Stimulated activated CD4-positive, alpha-beta T cell treated with anti-CD3 and anti-CD28 coated beads, Interleukin-1b, Interleukin-23, amount 100 ng/mL, for 24 hours (primary cell): Measurements from ENCODE around the gene TPD52L1.

Source experiments
- DNase-seq, 4 experiments: peaks; one replicate each; pipeline ENCODE4 v3.0.0-alpha.2; 2020; ENCODE audit warnings: low read depth in 4 of 4, low spot score in 1 of 4

The TPD52L1 gene

DNA sequence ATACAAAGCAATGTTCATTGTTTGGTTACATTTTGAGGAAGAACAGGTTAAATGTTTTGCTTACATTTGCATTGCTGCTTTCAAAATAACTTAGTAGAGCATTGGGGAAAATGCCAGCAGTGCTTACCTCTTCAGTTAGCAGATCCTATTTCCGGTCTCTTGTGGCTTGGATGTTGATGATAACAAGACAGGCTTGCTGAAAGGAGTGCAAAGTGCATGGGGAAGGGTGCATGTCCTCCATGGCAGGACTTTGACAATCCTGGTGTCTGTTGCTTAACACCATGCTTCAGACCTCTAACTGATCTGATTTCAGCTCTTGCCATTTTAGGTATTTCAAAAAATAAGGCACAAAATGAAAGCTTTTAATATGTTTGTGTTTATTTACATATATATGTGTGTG is 21.1 kb downstream of the TPD52L1 start:
- DNase-seq: no peak

GRCh38 chr6:125175466-125176048 is 22.0 kb downstream of the TPD52L1 start:
- no peak for DNase-seq

GRCh38 chr6:125182237-125183008 is 28.9 kb downstream of the TPD52L1 start:
- DNase-seq: no peak

DNA sequence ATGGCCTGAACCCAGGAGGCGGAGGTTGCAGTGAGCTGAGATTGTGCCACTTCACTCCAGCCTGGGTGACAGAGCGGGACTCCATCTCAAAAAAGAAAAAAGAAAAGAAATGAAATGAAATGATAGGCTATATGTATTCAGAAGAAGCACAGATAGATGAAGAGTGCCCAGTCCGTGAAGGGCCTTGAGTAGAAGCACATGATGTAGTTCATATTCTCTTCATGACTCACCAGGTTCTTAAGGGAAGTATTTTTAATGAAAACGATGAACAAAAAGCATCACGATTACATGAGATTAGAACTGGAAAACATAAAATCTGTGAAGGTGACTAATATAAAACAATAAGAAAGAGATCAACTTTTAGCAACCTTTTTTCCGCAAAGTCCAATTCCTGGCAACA is 29.8 kb downstream of the TPD52L1 start:
- DNase-seq: no peak

DNA sequence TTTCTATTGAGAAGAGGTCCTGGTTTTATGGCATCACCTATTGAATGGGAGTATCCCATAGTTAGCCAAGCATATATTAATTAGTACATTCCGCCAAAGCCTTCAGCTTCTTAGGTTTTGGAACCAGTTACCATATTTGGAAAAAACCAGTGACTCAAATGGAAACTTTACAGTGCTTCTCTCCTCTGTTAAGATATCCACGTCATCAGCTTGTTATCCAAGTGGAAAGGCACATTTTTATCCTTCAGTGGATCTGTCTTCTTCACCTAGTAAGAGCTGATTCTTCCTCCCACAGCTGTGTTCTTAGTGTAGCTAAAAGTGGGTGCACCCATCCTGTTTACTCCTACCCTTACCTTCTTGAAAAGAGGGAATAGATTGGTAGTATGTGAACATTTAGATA is 34.5 kb downstream of the TPD52L1 start:
- no peak for DNase-seq

DNA sequence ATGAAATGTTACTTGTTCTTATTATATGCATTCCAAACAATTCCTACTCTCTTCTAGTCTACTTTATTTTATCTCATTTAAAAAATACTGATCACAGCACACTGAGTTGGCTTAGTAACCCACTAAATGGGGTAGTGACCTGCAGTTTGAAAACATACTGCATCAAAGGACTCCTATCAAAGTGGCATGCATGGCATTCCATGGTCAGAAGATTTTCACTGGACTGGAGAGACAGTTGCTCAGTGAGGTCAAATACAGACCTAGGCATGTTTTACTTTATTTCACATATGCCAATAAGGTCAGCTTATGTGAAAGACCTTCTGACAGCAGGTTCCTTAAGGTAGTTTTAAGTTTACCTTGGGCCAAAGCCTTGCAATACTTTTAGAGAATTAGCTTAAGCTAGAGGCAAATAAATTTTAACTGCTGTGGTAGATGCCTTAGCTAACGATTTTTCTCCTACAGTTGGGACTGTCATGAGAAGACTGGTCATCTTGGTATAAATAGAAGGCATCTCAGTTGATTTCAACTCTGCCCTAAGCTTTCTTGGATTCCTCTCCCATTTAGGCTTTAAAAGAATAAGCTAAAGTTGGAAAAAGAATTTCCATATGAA is 35.1 kb downstream of the TPD52L1 start:
- DNase-seq: no peak

GRCh38 chr6:125189494-125189893 is 35.9 kb downstream of the TPD52L1 start:
- no peak for DNase-seq

- DNase-seq: no peak
Observed at GRCh38 chr6:125190667-125191066, 37.1 kb downstream of the TPD52L1 start.

- DNase-seq: peak; percentile 5 to 54 (median 30)
Observed at GRCh38 chr6:125191916-125192609, 38.5 kb downstream of the TPD52L1 start.

- DNase-seq: no peak
Observed at GRCh38 chr6:125192610-125192930, 39.0 kb downstream of the TPD52L1 start.

- DNase-seq: no peak
Observed at GRCh38 chr6:125193208-125193607, 39.6 kb downstream of the TPD52L1 start.

- no peak for DNase-seq
Observed at GRCh38 chr6:125194941-125195340, 41.4 kb downstream of the TPD52L1 start.

DNA sequence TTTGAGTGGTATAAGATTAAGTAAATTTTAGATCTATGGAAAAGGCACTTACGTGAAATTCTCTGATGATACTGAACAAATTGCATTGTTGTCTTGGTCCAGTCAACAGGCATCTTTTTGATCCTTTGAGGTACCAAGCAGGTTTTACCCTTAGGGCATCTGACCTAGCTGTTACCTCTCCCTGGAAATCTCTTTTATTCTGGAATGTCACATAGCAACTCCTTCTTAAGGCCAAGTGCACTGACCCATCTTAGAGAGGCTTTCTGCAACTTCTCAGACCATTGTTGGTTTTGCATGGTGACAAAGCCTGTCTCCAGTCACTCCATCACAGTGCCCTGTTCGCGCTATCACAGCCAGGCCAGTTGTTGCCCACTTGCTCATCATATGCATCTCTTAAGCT is 42.0 kb downstream of the TPD52L1 start:
- no peak for DNase-seq

DNA sequence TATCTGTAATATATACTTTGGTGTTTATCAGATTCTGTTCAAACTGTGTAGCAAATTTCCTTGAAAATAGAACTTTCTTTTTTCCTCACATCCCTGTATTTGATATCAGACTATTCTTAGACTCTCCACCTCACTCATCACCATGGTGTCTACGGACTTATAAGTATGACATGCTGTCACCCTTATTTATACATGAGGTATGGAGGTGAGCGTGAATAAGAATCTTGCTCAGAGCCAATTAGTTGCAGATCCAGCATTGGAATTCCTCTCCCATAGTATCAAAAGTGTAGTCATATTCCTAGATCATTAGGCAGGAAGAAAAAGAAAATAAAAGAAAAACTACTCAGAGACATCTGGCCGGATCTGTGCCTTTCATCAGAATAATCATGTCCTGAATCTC is 43.0 kb downstream of the TPD52L1 start:
- no peak for DNase-seq

GRCh38 chr6:125197795-125198269 is 44.3 kb downstream of the TPD52L1 start:
- no peak for DNase-seq

DNA sequence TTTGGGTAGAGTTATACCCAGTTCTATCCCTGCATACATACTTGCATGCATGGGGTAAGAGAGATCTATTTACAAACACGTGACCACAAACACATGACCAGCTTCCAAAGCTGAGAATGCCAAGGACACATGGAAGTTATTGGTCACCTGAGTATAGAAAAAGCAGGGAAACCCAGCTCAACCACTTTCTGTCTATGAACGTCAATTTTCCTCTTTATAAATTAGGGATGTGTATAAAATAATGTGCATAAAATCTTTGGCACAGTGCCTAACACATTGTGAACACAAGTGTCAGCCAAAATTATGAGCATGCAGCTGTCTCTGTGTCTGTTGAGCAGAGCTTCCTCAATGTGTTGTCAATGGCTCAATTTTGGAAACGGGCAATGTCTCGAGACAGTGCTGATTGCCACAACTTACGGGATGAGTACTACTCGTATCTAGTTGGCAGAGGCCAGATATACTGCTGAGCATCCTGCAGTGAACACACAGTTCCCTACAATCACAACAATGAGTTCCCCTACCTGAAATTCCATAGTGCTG is 44.9 kb downstream of the TPD52L1 start:
- DNase-seq: no peak

DNA sequence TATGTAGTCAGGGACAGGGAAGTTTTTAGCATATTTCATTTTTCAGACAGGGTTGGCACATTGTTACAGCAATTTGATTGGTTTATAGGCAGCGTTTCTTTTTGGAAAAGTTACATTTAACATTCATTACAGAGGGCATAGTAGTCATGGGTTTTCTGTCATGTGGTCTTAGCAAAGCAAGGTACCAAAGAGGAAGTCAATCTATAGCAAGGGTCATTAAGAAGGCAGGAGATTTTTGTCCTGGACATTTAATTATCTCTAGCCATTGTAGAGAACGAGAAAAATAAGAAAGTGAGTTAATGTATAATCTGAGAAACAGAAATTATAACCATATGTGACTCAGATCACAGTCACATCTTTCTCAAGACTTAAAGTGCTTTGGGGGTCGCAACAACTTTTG is 47.4 kb downstream of the TPD52L1 start:
- DNase-seq: no peak

GRCh38 chr6:125201961-125202729 is 48.6 kb downstream of the TPD52L1 start:
- DNase-seq: no peak

DNA sequence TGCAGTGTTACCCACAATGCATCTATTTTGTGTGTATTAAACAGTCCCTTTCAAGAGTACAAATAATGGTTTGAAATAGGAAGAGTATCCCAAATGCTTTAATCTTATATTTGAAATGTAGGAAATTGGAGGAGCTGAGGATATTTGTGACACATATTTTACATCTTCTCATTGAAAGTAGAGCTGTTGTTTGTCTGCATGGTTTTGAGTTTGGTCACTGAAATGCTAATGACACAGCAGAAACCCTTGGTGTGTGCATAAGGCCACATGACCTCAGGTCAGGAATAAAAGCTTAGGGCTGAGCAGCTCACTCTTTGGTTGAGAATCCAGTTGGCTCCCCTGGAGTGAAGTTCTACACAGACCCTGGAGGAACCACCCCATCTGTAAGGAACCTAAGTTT is 49.8 kb downstream of the TPD52L1 start:
- DNase-seq: no peak

- DNase-seq: no peak
Observed at GRCh38 chr6:125205931-125206330, 52.4 kb downstream of the TPD52L1 start.

GRCh38 chr6:125206389-125206788 is 52.8 kb downstream of the TPD52L1 start:
- DNase-seq: no peak
